ENCODE data around the gene GALP.

Gene GALP

DNA sequence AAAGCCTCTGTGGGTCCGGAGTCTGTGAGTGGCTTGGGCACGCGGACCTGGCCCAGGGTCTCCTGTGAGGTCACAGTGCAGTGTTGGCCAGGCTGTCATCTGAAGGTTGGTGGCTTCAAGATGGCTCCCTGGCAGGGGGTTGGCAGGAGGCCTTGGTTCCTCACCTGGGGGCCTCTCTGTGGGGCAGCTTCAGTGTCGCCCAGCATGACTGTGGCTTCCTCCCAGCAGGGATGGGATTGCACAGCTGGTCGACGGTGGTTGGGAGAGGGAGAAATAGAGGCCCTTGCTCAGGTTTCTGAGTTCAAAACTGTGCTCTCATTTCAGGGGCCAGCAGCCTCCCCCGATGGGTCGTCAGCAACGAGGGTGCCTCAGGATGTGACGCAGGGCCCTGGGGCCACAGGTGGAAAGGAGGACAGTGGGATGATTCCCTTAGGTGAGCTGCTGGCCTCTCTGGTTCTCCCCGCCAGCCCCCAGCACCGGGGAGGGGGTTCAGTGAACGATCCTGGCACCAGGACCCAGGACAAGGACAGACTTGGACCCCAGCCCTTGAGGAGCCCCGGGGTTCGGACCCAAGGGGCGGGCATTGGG, 17.5 kb upstream of the GALP start:
- Histone ChIP-seq H4K91ac (ENCODE audit: low read length) (no peak overlapping the region), H3K14ac (ENCODE audit: low read length in 2 of 2) (no peak overlapping the region), H2BK15ac (ENCODE audit: low read depth, poor library complexity, severe bottlenecking) (no peak overlapping the region), H3K9me3 (ENCODE audit: control insufficient read depth, low read length) (no peaks in the 10 kb centered on the region), H2BK5ac (ENCODE audit: low read depth, low read length, poor library complexity, severe bottlenecking) (no peak overlapping the region), H3K27me3 (ENCODE audit: control insufficient read depth in 1 of 2, insufficient read depth in 1 of 2, low read length in 2 of 2) (no peaks in the 10 kb centered on the region), H3K4ac (ENCODE audit: low read depth in 1 of 2, low read length in 2 of 2) (no peak overlapping the region), H3K9ac (ENCODE audit: low read length) (no peak overlapping the region), H3K18ac (ENCODE audit: low read depth in 1 of 2, low read length in 2 of 2) (no peak overlapping the region), H2BK120ac (ENCODE audit: low read depth, low read length) (no peak overlapping the region), H3K4me3 (ENCODE audit: insufficient read depth in 1 of 2, low read depth in 1 of 2, low read length in 2 of 2) (no peak overlapping the region), H2AK5ac (ENCODE audit: low read length, severe bottlenecking) (no peak overlapping the region), H3K23ac (ENCODE audit: low read length in 2 of 2) (no peak overlapping the region), H3K36me3 (ENCODE audit: control insufficient read depth in 1 of 2, insufficient read depth in 2 of 2, low read depth in 1 of 2, low read length in 2 of 2) (peaks cover 54 to 80% of the 10 kb centered on the region in 2 experiments), H3K4me1 (ENCODE audit: control insufficient read depth, insufficient read depth, low read depth, low read length) (peaks cover 2% of the 10 kb centered on the region), H2AFZ (ENCODE audit: low read depth, low read length) (no peak overlapping the region), H3K27ac (ENCODE audit: low read length, poor library complexity, severe bottlenecking) (no peak overlapping the region), H3K4me2 (ENCODE audit: low read length, poor library complexity, severe bottlenecking) (no peak overlapping the region), H2BK12ac (ENCODE audit: low read length in 2 of 2) (no peak overlapping the region), H4K8ac (ENCODE audit: low read length) (no peak overlapping the region), H3K79me1 (replicated peaks; ENCODE audit: low read length, poor library complexity, severe bottlenecking) (peaks cover 15% of the 10 kb centered on the region)
- DNase-seq, result no peak
- 98% methylated on average over 15 of the region's 16 CpGs for WGBS

GRCh38 chr19:56159009-56159559, 16.7 kb upstream of the GALP start:
- no peak overlapping the region for H2BK120ac ChIP-seq (ENCODE audit: low read depth, low read length)
- H2BK15ac ChIP-seq (ENCODE audit: low read depth, poor library complexity, severe bottlenecking), result no peak overlapping the region
- no peak overlapping the region for H4K8ac ChIP-seq (ENCODE audit: low read length)
- WGBS, result 93% methylated on average over 9 of the region's 9 CpGs
- H4K91ac ChIP-seq (ENCODE audit: low read length), result no peak overlapping the region
- H3K36me3 ChIP-seq (ENCODE audit: control insufficient read depth in 1 of 2, insufficient read depth in 2 of 2, low read depth in 1 of 2, low read length in 2 of 2), result peaks cover 54 to 80% of the 10 kb centered on the region in 2 experiments
- no peaks in the 10 kb centered on the region for H3K9me3 ChIP-seq (ENCODE audit: control insufficient read depth, low read length)
- H3K4me1 ChIP-seq (ENCODE audit: control insufficient read depth, insufficient read depth, low read depth, low read length), result no peaks in the 10 kb centered on the region
- H2BK5ac ChIP-seq (ENCODE audit: low read depth, low read length, poor library complexity, severe bottlenecking), result no peak overlapping the region
- no peak overlapping the region for H3K18ac ChIP-seq (ENCODE audit: low read depth in 1 of 2, low read length in 2 of 2)
- H2AK5ac ChIP-seq (ENCODE audit: low read length, severe bottlenecking), result no peak overlapping the region
- no peak overlapping the region for H3K27ac ChIP-seq (ENCODE audit: low read length, poor library complexity, severe bottlenecking)
- H3K27me3 ChIP-seq (ENCODE audit: control insufficient read depth in 1 of 2, insufficient read depth in 1 of 2, low read length in 2 of 2), result no peaks in the 10 kb centered on the region
- no peak overlapping the region for H3K14ac ChIP-seq (ENCODE audit: low read length in 2 of 2)
- no peak overlapping the region for H3K4me2 ChIP-seq (ENCODE audit: low read length, poor library complexity, severe bottlenecking)
- H3K9ac ChIP-seq (ENCODE audit: low read length), result no peak overlapping the region
- no peak overlapping the region for H2BK12ac ChIP-seq (ENCODE audit: low read length in 2 of 2)
- H3K4ac ChIP-seq (ENCODE audit: low read depth in 1 of 2, low read length in 2 of 2), result no peak overlapping the region
- no peak overlapping the region for H3K23ac ChIP-seq (ENCODE audit: low read length in 2 of 2)
- no peak overlapping the region for H3K4me3 ChIP-seq (ENCODE audit: insufficient read depth in 1 of 2, low read depth in 1 of 2, low read length in 2 of 2)
- DNase-seq, result no peak
- peaks cover 14% of the 10 kb centered on the region for H3K79me1 ChIP-seq (replicated peaks; ENCODE audit: low read length, poor library complexity, severe bottlenecking)
- no peak overlapping the region for H2AFZ ChIP-seq (ENCODE audit: low read depth, low read length)

DNA sequence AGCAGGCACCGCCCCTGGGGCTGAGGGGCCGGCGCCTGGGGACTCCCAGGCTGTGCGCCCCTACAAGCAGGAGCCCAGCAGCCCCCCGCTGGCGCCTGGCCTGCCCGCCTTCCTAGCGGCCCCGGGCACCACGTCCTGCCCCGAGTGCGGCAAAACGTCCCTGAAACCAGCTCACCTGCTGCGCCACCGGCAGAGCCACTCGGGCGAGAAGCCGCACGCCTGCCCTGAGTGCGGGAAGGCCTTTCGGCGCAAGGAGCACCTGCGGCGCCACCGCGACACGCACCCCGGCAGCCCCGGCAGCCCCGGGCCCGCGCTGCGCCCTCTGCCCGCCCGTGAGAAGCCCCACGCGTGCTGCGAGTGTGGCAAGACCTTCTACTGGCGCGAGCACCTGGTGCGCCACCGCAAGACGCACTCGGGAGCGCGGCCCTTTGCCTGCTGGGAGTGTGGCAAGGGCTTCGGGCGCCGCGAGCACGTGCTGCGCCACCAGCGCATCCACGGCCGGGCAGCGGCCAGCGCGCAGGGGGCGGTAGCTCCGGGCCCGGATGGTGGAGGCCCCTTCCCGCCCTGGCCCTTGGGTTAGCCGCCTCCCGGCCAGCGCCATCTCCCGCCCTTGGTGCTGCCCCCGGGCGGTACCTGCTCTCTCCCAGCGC, 16.1 kb upstream of the GALP start:
- no peak for DNase-seq
- Histone ChIP-seq H3K9ac (ENCODE audit: low read length) (no peak overlapping the region), H4K8ac (ENCODE audit: low read length) (no peak overlapping the region), H2AK5ac (ENCODE audit: low read length, severe bottlenecking) (no peak overlapping the region), H2BK120ac (ENCODE audit: low read depth, low read length) (no peak overlapping the region), H3K4me2 (ENCODE audit: low read length, poor library complexity, severe bottlenecking) (no peak overlapping the region), H3K36me3 (ENCODE audit: control insufficient read depth in 1 of 2, insufficient read depth in 2 of 2, low read depth in 1 of 2, low read length in 2 of 2) (peaks cover 51 to 73% of the 10 kb centered on the region in 2 experiments), H3K14ac (ENCODE audit: low read length in 2 of 2) (no peak overlapping the region), H2BK5ac (ENCODE audit: low read depth, low read length, poor library complexity, severe bottlenecking) (no peak overlapping the region), H2BK12ac (ENCODE audit: low read length in 2 of 2) (no peak overlapping the region), H2AFZ (ENCODE audit: low read depth, low read length) (no peak overlapping the region), H3K27ac (ENCODE audit: low read length, poor library complexity, severe bottlenecking) (no peak overlapping the region), H3K27me3 (ENCODE audit: control insufficient read depth in 1 of 2, insufficient read depth in 1 of 2, low read length in 2 of 2) (no peaks in the 10 kb centered on the region), H3K79me1 (replicated peaks; ENCODE audit: low read length, poor library complexity, severe bottlenecking) (peaks cover 10% of the 10 kb centered on the region), H4K91ac (ENCODE audit: low read length) (no peak overlapping the region), H3K4me3 (ENCODE audit: insufficient read depth in 1 of 2, low read depth in 1 of 2, low read length in 2 of 2) (no peak overlapping the region), H3K23ac (ENCODE audit: low read length in 2 of 2) (no peak overlapping the region), H3K4me1 (ENCODE audit: control insufficient read depth, insufficient read depth, low read depth, low read length) (no peaks in the 10 kb centered on the region), H3K18ac (ENCODE audit: low read depth in 1 of 2, low read length in 2 of 2) (no peak overlapping the region), H2BK15ac (ENCODE audit: low read depth, poor library complexity, severe bottlenecking) (no peak overlapping the region), H3K4ac (ENCODE audit: low read depth in 1 of 2, low read length in 2 of 2) (no peak overlapping the region), H3K9me3 (ENCODE audit: control insufficient read depth, low read length) (no peaks in the 10 kb centered on the region)
- WGBS, result 99% methylated on average over 69 of the region's 69 CpGs

GRCh38 chr19:56161534-56161933, 14.3 kb upstream of the GALP start:
- no peak for DNase-seq
- Histone ChIP-seq H4K91ac (ENCODE audit: low read length) (no peak overlapping the region), H2BK120ac (ENCODE audit: low read depth, low read length) (no peak overlapping the region), H4K8ac (ENCODE audit: low read length) (no peak overlapping the region), H3K27ac (ENCODE audit: low read length, poor library complexity, severe bottlenecking) (no peak overlapping the region), H3K27me3 (ENCODE audit: control insufficient read depth in 1 of 2, insufficient read depth in 1 of 2, low read length in 2 of 2) (peaks cover 0 to 1% of the 10 kb centered on the region in 2 experiments), H2AFZ (ENCODE audit: low read depth, low read length) (no peak overlapping the region), H3K9me3 (ENCODE audit: control insufficient read depth, low read length) (no peaks in the 10 kb centered on the region), H3K4me3 (ENCODE audit: insufficient read depth in 1 of 2, low read depth in 1 of 2, low read length in 2 of 2) (no peak overlapping the region), H3K9ac (ENCODE audit: low read length) (no peak overlapping the region), H2BK12ac (ENCODE audit: low read length in 2 of 2) (no peak overlapping the region), H3K79me1 (replicated peaks; ENCODE audit: low read length, poor library complexity, severe bottlenecking) (peaks cover 3% of the 10 kb centered on the region), H3K4ac (ENCODE audit: low read depth in 1 of 2, low read length in 2 of 2) (no peak overlapping the region), H3K4me1 (ENCODE audit: control insufficient read depth, insufficient read depth, low read depth, low read length) (no peaks in the 10 kb centered on the region), H2BK15ac (ENCODE audit: low read depth, poor library complexity, severe bottlenecking) (no peak overlapping the region), H3K18ac (ENCODE audit: low read depth in 1 of 2, low read length in 2 of 2) (no peak overlapping the region), H3K4me2 (ENCODE audit: low read length, poor library complexity, severe bottlenecking) (no peak overlapping the region), H2AK5ac (ENCODE audit: low read length, severe bottlenecking) (no peak overlapping the region), H2BK5ac (ENCODE audit: low read depth, low read length, poor library complexity, severe bottlenecking) (no peak overlapping the region), H3K23ac (ENCODE audit: low read length in 2 of 2) (no peak overlapping the region), H3K14ac (ENCODE audit: low read length in 2 of 2) (no peak overlapping the region), H3K36me3 (ENCODE audit: control insufficient read depth in 1 of 2, insufficient read depth in 2 of 2, low read depth in 1 of 2, low read length in 2 of 2) (peaks cover 37 to 57% of the 10 kb centered on the region in 2 experiments)
- 99% methylated on average over 11 of the region's 11 CpGs for WGBS

All from mesenchymal stem cell (in vitro differentiated cells and primary cell).